HEK293 (cell line): ENCODE measurements around the gene POR.

ENCODE experiments used
- CTCF ChIA-PET: fragments of 350-600 bp; formaldehyde crosslinking; extraction: SDS; loops from one replicate; lab custom pipeline; 2021; ENCODE audit warnings: antibody characterized with exemption; lab: Yijun Ruan, JAX
- POLR2A ChIA-PET: fragments of 300-600 bp; formaldehyde crosslinking; extraction: SDS; loops from one replicate; lab custom pipeline; 2020; ENCODE audit warnings: antibody characterized with exemption, inconsistent platforms; lab: Yijun Ruan, JAX
- H3K27ac ChIP-seq: fragments of 200-500 bp; sonication (Bioruptor generic); 2 replicates; pipeline ENCODE4 v1.5.1; 2014; ENCODE audit warnings: low read depth, low read length, control low read depth, inconsistent platforms; ENCODE audit errors: extremely low read depth
- H3K36me3 ChIP-seq, 2 experiments: fragments of 200-500 bp in 1 of 2; sonication (Bioruptor generic) in 1 of 2; 1 replicate in 1 of 2; 2 replicates in 1 of 2; pipeline ENCODE4 v1.5.1; 2014 to 2017; ENCODE audit warnings: inconsistent platforms in 2 of 2, low read length in 2 of 2; ENCODE audit not compliant: control insufficient read depth in 2 of 2, insufficient read depth in 1 of 2
- H3K4me1 ChIP-seq: fragments of 200-500 bp; sonication (Bioruptor generic); 2 replicates; pipeline ENCODE4 v1.5.1; 2014; ENCODE audit warnings: mild to moderate bottlenecking, low read length, inconsistent platforms; ENCODE audit not compliant: control insufficient read depth, insufficient read depth
- H3K4me3 ChIP-seq: 2 replicates; pipeline ENCODE4 v1.5.1; 2011; ENCODE audit warnings: low read depth, mild to moderate bottlenecking, control low read depth, low read length, moderate library complexity
- H3K9me3 ChIP-seq: fragments of 200-500 bp; sonication (Bioruptor generic); 2 replicates; pipeline ENCODE4 v1.5.1; 2014; ENCODE audit warnings: low read depth, low read length, inconsistent platforms; ENCODE audit not compliant: control insufficient read depth, insufficient read depth
- BCL11A ChIP-seq: fragments of 450-650 bp; formaldehyde crosslinking; IDR thresholded peaks from 2 replicates; pipeline ENCODE4 v1.5.1; 2016; ENCODE audit warnings: low read depth, missing biosample characterization, missing genetic modification characterization
- BCL6B ChIP-seq: fragments of 450-650 bp; formaldehyde crosslinking; IDR thresholded peaks from 2 replicates; pipeline ENCODE4 v1.5.1; 2017; ENCODE audit warnings: missing biosample characterization, missing genetic modification characterization
- FEZF1 ChIP-seq: fragments of 450-650 bp; formaldehyde crosslinking; IDR thresholded peaks from 2 replicates; pipeline ENCODE4 v1.5.1; 2016; ENCODE audit warnings: missing biosample characterization, missing genetic modification characterization
- GLI4 ChIP-seq: fragments of 450-650 bp; formaldehyde crosslinking; IDR thresholded peaks from 2 replicates; pipeline ENCODE4 v1.5.1; 2016; ENCODE audit warnings: missing biosample characterization, missing genetic modification characterization
- MEIS1 ChIP-seq: sonication (generic); formaldehyde crosslinking; IDR thresholded peaks from 2 replicates; pipeline ENCODE4 v1.8.1; 2022; ENCODE audit warnings: missing genetic modification reagents, mild to moderate bottlenecking, borderline replicate concordance
- MZF1 ChIP-seq: fragments of 450-650 bp; formaldehyde crosslinking; IDR thresholded peaks from 2 replicates; pipeline ENCODE4 v1.5.1; 2017; ENCODE audit warnings: missing biosample characterization, missing genetic modification characterization, borderline replicate concordance
- SALL2 ChIP-seq: fragments of 450-650 bp; formaldehyde crosslinking; IDR thresholded peaks from 2 replicates; pipeline ENCODE4 v1.5.0; 2017; ENCODE audit warnings: missing biosample characterization, mild to moderate bottlenecking, missing genetic modification characterization, borderline replicate concordance
- SCRT2 ChIP-seq: fragments of 450-650 bp; formaldehyde crosslinking; IDR thresholded peaks from 2 replicates; pipeline ENCODE4 v1.5.1; 2016; ENCODE audit warnings: missing biosample characterization, missing genetic modification characterization
- SETDB1 ChIP-seq: IDR thresholded peaks from one replicate; pipeline ENCODE4 v1.6.1; 2017; ENCODE audit warnings: mild to moderate bottlenecking, low read length, moderate library complexity, mixed read lengths; ENCODE audit not compliant: insufficient read length
- TCF7L2 ChIP-seq: IDR thresholded peaks from 2 replicates; pipeline ENCODE4 v1.6.1; 2011; ENCODE audit warnings: low read depth, mild to moderate bottlenecking, inconsistent platforms, low read length, moderate library complexity, borderline replicate concordance
- ZBTB10 ChIP-seq: fragments of 450-650 bp; formaldehyde crosslinking; IDR thresholded peaks from 2 replicates; pipeline ENCODE4 v1.5.1; 2016; ENCODE audit warnings: missing biosample characterization, missing genetic modification characterization
- ZBTB20 ChIP-seq: fragments of 450-650 bp; formaldehyde crosslinking; IDR thresholded peaks from 2 replicates; pipeline ENCODE4 v1.5.1; 2016; ENCODE audit warnings: missing biosample characterization, missing genetic modification characterization
- ZBTB6 ChIP-seq: fragments of 450-650 bp; formaldehyde crosslinking; IDR thresholded peaks from 2 replicates; pipeline ENCODE4 v1.5.1; 2017; ENCODE audit warnings: missing biosample characterization, missing genetic modification characterization
- ZFP69B ChIP-seq: fragments of 450-650 bp; formaldehyde crosslinking; IDR thresholded peaks from 2 replicates; pipeline ENCODE4 v1.5.1; 2016; ENCODE audit warnings: missing biosample characterization, missing genetic modification characterization
- ZNF37A ChIP-seq: fragments of 450-650 bp; IDR thresholded peaks from 2 replicates; pipeline ENCODE4 v1.5.1; 2018; ENCODE audit warnings: missing biosample characterization, missing genetic modification characterization
- ZNF404 ChIP-seq: fragments of 450-650 bp; formaldehyde crosslinking; IDR thresholded peaks from 2 replicates; pipeline ENCODE4 v1.5.1; 2017; ENCODE audit warnings: missing biosample characterization, missing genetic modification characterization
- ZNF423 ChIP-seq: fragments of 450-650 bp; formaldehyde crosslinking; IDR thresholded peaks from 2 replicates; pipeline ENCODE4 v1.5.1; 2016; ENCODE audit warnings: missing biosample characterization, missing genetic modification characterization
- ZNF548 ChIP-seq: fragments of 450-650 bp; formaldehyde crosslinking; IDR thresholded peaks from 2 replicates; pipeline ENCODE4 v1.5.1; 2016; ENCODE audit warnings: missing biosample characterization, missing genetic modification characterization
- ZNF596 ChIP-seq: fragments of 450-650 bp; IDR thresholded peaks from 2 replicates; pipeline ENCODE4 v1.5.0; 2018; ENCODE audit warnings: missing biosample characterization, mild to moderate bottlenecking, missing genetic modification characterization, moderate library complexity
- ZNF639 ChIP-seq: fragments of 450-650 bp; formaldehyde crosslinking; IDR thresholded peaks from 2 replicates; pipeline ENCODE4 v1.5.1; 2016; ENCODE audit warnings: missing biosample characterization, missing genetic modification characterization
- ZNF837 ChIP-seq: fragments of 450-650 bp; formaldehyde crosslinking; IDR thresholded peaks from 2 replicates; pipeline ENCODE4 v1.5.1; 2016; ENCODE audit warnings: missing biosample characterization, missing genetic modification characterization
- ZXDB ChIP-seq: fragments of 450-650 bp; formaldehyde crosslinking; IDR thresholded peaks from 2 replicates; pipeline ENCODE4 v1.5.1; 2016; ENCODE audit warnings: missing biosample characterization, missing genetic modification characterization

The POR gene

GRCh38 chr7:75938921-75939320 is 24.0 kb downstream of the POR start:
- H3K27ac ChIP-seq: no peak overlapping the region
- no peak overlapping the region for H3K4me3 ChIP-seq
- no peaks in the 10 kb centered on the region for H3K4me1 ChIP-seq
- ChIA-PET CTCF (interaction anchor here (0.6 kb wide), 1 partner anchor 352 kb away, joined by 3 read pairs; no protein-coding TSS in a partner anchor), POLR2A (no interaction called here)
- TF ChIP-seq ZFP69B (tag by site-specific recombination) (no peak), MEIS1 (CRISPR knock-in tag) (no peak), ZNF548 (tag by site-specific recombination) (no peak), ZNF596 (tag by site-specific recombination) (no peak), MZF1 (no peak), TCF7L2 (no peak), ZNF37A (tag by site-specific recombination) (no peak), SALL2 (tag by site-specific recombination) (no peak), BCL6B (no peak), GLI4 (tag by site-specific recombination) (no peak), ZNF837 (tag by site-specific recombination) (no peak), SETDB1 (no peak), ZNF639 (tag by site-specific recombination) (no peak)
- no peaks in the 10 kb centered on the region for H3K9me3 ChIP-seq
- no peaks in the 10 kb centered on the region; a peak in 1 of 3 replicates for H3K36me3 ChIP-seq

- ChIA-PET CTCF (no interaction called here), POLR2A (no interaction called here)
- no peak overlapping the region for H3K4me3 ChIP-seq
- no peaks in the 10 kb centered on the region for H3K4me1 ChIP-seq
- TF ChIP-seq SCRT2 (no peak), ZNF404 (tag by site-specific recombination) (no peak), ZNF423 (tag by site-specific recombination) (no peak)
- H3K9me3 ChIP-seq: no peaks in the 10 kb centered on the region
- no peaks in the 10 kb centered on the region; a peak in 1 of 3 replicates for H3K36me3 ChIP-seq
- no peak overlapping the region for H3K27ac ChIP-seq
These were observed 28.9 kb downstream of the POR start for GRCh38 chr7:75943864-75944263.

- Histone ChIP-seq H3K4me3 (no peak overlapping the region), H3K4me1 (no peaks in the 10 kb centered on the region), H3K27ac (no peak overlapping the region), H3K36me3 (no peaks in the 10 kb centered on the region; a peak in 1 of 3 replicates), H3K9me3 (no peaks in the 10 kb centered on the region)
- TF ChIP-seq BCL11A (tag by site-specific recombination): no peak
- TF ChIP-seq ZBTB6 (tag by site-specific recombination): no peak
- TF ChIP-seq FEZF1: no peak
- no peak for TF ChIP-seq ZBTB10 (tag by site-specific recombination)
- TF ChIP-seq ZBTB20 (tag by site-specific recombination): no peak
- TF ChIP-seq ZXDB (tag by site-specific recombination): no peak
- ChIA-PET POLR2A (no interaction called here), CTCF (no interaction called here)
These were observed 29.6 kb downstream of the POR start for GRCh38 chr7:75944507-75944906.
